ENCODE results near the gene MANSC4.

Gene MANSC4

GRCh38 chr12:27779920-27780611, at the start of gene MANSC4, which contains the start of gene KLHL42:
TSS of gene MANSC4 (minus strand) at chr12:27780236. CDS start at chr12:27771276, 8,960 bp downstream.
TSS of gene KLHL42 (plus strand) at chr12:27780233. CDS start at chr12:27780331, 98 bp downstream.
- peak within 1 kb of the TSS; percentile 85 for H3K27ac ChIP-seq
- peak; percentile 8 for DNase-seq (ENCODE audit: low read depth, low spot score)

- no peak for DNase-seq (ENCODE audit: low read depth, low spot score)
- H3K27ac ChIP-seq, result no peak overlapping the region
Observed at GRCh38 chr12:27828196-27828595, 48.2 kb upstream of the MANSC4 start.

- no peak for DNase-seq (ENCODE audit: low read depth, low spot score)
- no peak overlapping the region for H3K27ac ChIP-seq
Observed at GRCh38 chr12:27826076-27826475, 46.0 kb upstream of the MANSC4 start.

- no peak for DNase-seq (ENCODE audit: low read depth, low spot score)
- no peak overlapping the region for H3K27ac ChIP-seq
Observed at GRCh38 chr12:27824126-27824842, 44.2 kb upstream of the MANSC4 start.

- no peak for DNase-seq (ENCODE audit: low read depth, low spot score)
- peak overlapping the region; percentile 99 for H3K27ac ChIP-seq
Observed at GRCh38 chr12:27823038-27823437, 43.0 kb upstream of the MANSC4 start.

GRCh38 chr12:27822076-27822712, 42.2 kb upstream of the MANSC4 start:
- peak overlapping the region; percentile 99 for H3K27ac ChIP-seq
- peak; percentile 90 for DNase-seq (ENCODE audit: low read depth, low spot score)

- no peak for DNase-seq (ENCODE audit: low read depth, low spot score)
- H3K27ac ChIP-seq, result peak overlapping the region; percentile 99
Observed at GRCh38 chr12:27821259-27821973, 41.4 kb upstream of the MANSC4 start.

- no peak for DNase-seq (ENCODE audit: low read depth, low spot score)
- H3K27ac ChIP-seq, result peak overlapping the region; percentile 99
Observed at GRCh38 chr12:27820564-27820963, 40.5 kb upstream of the MANSC4 start.

GRCh38 chr12:27818401-27818918, 38.4 kb upstream of the MANSC4 start:
- H3K27ac ChIP-seq, result no peak overlapping the region
- DNase-seq (ENCODE audit: low read depth, low spot score), result no peak

GRCh38 chr12:27817766-27818165, 37.7 kb upstream of the MANSC4 start:
- H3K27ac ChIP-seq, result no peak overlapping the region
- DNase-seq (ENCODE audit: low read depth, low spot score), result no peak

- no peak for DNase-seq (ENCODE audit: low read depth, low spot score)
- peak overlapping the region; percentile 77 for H3K27ac ChIP-seq
Observed at GRCh38 chr12:27814851-27815591, 35.0 kb upstream of the MANSC4 start.

GRCh38 chr12:27814411-27814810, 34.4 kb upstream of the MANSC4 start:
- H3K27ac ChIP-seq, result peak overlapping the region; percentile 77
- no peak for DNase-seq (ENCODE audit: low read depth, low spot score)

- no peak for DNase-seq (ENCODE audit: low read depth, low spot score)
- H3K27ac ChIP-seq, result no peak overlapping the region
Observed at GRCh38 chr12:27812502-27812901, 32.5 kb upstream of the MANSC4 start.

- DNase-seq (ENCODE audit: low read depth, low spot score), result no peak
- no peak overlapping the region for H3K27ac ChIP-seq
Observed at GRCh38 chr12:27810756-27811155, 30.7 kb upstream of the MANSC4 start.

- no peak for DNase-seq (ENCODE audit: low read depth, low spot score)
- no peak overlapping the region for H3K27ac ChIP-seq
Observed at GRCh38 chr12:27808841-27809240, 28.8 kb upstream of the MANSC4 start.

- no peak overlapping the region for H3K27ac ChIP-seq
- DNase-seq (ENCODE audit: low read depth, low spot score), result no peak
Observed at GRCh38 chr12:27807063-27807703, 27.1 kb upstream of the MANSC4 start.

- H3K27ac ChIP-seq, result no peak overlapping the region
- DNase-seq (ENCODE audit: low read depth, low spot score), result no peak
Observed at GRCh38 chr12:27806259-27806658, 26.2 kb upstream of the MANSC4 start.

GRCh38 chr12:27805238-27805637, 25.2 kb upstream of the MANSC4 start:
- no peak overlapping the region for H3K27ac ChIP-seq
- no peak for DNase-seq (ENCODE audit: low read depth, low spot score)

- H3K27ac ChIP-seq, result no peak overlapping the region
- DNase-seq (ENCODE audit: low read depth, low spot score), result no peak
Observed at GRCh38 chr12:27802936-27803335, 22.9 kb upstream of the MANSC4 start.
